GM21515 (cell line): ENCODE measurements around the gene AFG1L.
"Not testable (repeated sequence)": the region's sequence is repeated elsewhere in the genome, so short reads cannot be mapped to it uniquely, and the experiment has no call there.

Source experiments
- ATAC-seq: cut with Tn5 transposase; IDR thresholded peaks from one replicate; pipeline ENCODE4 v1.9.1; 2021; ENCODE audit not compliant: unreplicated experiment

Gene AFG1L

GRCh38 chr6:108449717-108450116 is 154.9 kb downstream of the AFG1L start:
- not testable (repeated sequence) for ATAC-seq

- ATAC-seq, result no peak
Measured at GRCh38 chr6:108451816-108452215, 157.0 kb downstream of the AFG1L start.

- no peak for ATAC-seq
Measured at GRCh38 chr6:108452711-108453195, 157.9 kb downstream of the AFG1L start.

- ATAC-seq, result no peak
Measured at GRCh38 chr6:108453601-108454185, 158.8 kb downstream of the AFG1L start.

- no peak for ATAC-seq
Measured at GRCh38 chr6:108454356-108454755, 159.5 kb downstream of the AFG1L start.

GRCh38 chr6:108455688-108456087 is 160.8 kb downstream of the AFG1L start:
- ATAC-seq, result no peak

- ATAC-seq, result no peak
Measured at GRCh38 chr6:108463784-108464183, 168.9 kb downstream of the AFG1L start.

- ATAC-seq, result no peak
Measured at GRCh38 chr6:108464418-108465097, 169.7 kb downstream of the AFG1L start.

GRCh38 chr6:108465098-108465495 is 170.2 kb downstream of the AFG1L start:
- ATAC-seq, result no peak

GRCh38 chr6:108468346-108468745 is 173.5 kb downstream of the AFG1L start:
- no peak for ATAC-seq

GRCh38 chr6:108469316-108469715 is 174.5 kb downstream of the AFG1L start:
- no peak for ATAC-seq

- no peak for ATAC-seq
Measured at GRCh38 chr6:108473197-108473596, 178.3 kb downstream of the AFG1L start.

GRCh38 chr6:108476376-108476775 is 181.5 kb downstream of the AFG1L start:
- ATAC-seq, result no peak

GRCh38 chr6:108476847-108477430 is 182.1 kb downstream of the AFG1L start:
- no peak for ATAC-seq

GRCh38 chr6:108482559-108482958 is 187.7 kb downstream of the AFG1L start:
- ATAC-seq, result no peak

- no peak for ATAC-seq
Measured at GRCh38 chr6:108484016-108484415, 189.2 kb downstream of the AFG1L start.

- ATAC-seq, result no peak
Measured at GRCh38 chr6:108489699-108490098, 194.8 kb downstream of the AFG1L start.

- no peak for ATAC-seq
Measured at GRCh38 chr6:108492131-108492766, 197.4 kb downstream of the AFG1L start.

GRCh38 chr6:108494434-108494833 is 199.6 kb downstream of the AFG1L start:
- ATAC-seq, result no peak

- ATAC-seq, result no peak
Measured at GRCh38 chr6:108497883-108498282, 203.0 kb downstream of the AFG1L start.

GRCh38 chr6:108501559-108501958 is 206.7 kb downstream of the AFG1L start:
- ATAC-seq, result no peak

GRCh38 chr6:108502832-108503231 is 208.0 kb downstream of the AFG1L start:
- ATAC-seq, result no peak
